ENCODE data around the gene DDX50.
"Not testable (repeated sequence)": the region's sequence is repeated elsewhere in the genome, so short reads cannot be mapped to it uniquely, and the experiment has no call there.

Gene DDX50

DNA sequence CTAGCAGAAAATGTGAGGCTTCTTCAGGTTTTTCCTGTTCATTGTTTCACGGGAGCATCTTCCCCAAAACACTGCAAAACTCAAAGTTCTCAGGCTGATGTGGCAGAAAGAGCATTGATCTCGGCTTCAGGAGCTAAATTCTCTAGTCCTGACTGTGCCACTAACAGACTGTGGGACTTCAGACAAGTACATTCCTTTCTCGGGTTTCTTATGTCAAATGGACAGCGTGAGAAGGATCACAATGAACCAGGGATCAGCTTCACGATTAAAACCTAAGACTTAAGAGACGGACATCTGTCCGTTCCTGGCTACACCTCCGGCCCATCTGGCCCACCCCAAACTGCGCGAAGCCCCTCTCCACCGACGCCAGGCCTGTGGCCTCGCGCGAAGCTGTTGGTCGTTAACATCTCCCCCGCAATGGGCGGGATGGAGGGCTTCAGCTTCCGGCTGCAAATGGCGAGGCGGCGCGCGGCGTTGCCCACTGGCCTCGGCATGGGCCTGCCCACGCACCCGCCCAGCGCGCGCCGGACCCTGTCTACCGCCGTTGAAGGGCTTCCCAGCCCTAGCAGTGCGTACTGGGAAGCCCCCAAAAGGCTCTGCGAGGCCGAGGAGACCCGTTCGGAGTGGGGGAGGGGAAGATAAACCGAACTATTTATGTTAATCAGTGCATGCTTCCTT, 549 bp upstream of the DDX50 start:
- Histone ChIP-seq H3K4me3 (peak overlapping the region; percentile 65 to 97 (median 77)), H3K27ac (peak overlapping the region; percentile 95 to 100 (median 99))

DNA sequence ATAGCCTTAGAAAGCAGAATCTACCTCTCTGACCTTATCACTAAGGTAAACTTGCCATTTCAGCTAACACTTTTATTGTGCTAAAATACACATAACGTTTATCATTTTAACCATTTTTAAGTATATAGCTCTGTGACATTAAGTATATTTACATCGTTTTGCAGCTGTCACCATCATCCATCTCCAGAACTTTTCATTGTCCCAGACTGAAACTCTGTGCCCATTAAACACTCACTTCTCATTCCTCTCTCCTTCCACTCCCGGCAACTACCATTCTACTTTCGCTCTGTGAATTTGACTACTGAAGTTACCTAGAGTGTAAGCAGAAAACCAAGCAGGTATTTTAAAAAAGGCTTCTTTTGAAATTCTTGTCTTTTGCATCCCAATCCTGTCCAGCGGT, 1.3 kb downstream of the DDX50 start:
- Histone ChIP-seq H3K4me3 (peak overlapping the region in 2 of 7 experiments; percentile 1 to 79), H3K27ac (peak overlapping the region in 4 of 21 experiments; percentile 95 to 99 (median 98))

DNA sequence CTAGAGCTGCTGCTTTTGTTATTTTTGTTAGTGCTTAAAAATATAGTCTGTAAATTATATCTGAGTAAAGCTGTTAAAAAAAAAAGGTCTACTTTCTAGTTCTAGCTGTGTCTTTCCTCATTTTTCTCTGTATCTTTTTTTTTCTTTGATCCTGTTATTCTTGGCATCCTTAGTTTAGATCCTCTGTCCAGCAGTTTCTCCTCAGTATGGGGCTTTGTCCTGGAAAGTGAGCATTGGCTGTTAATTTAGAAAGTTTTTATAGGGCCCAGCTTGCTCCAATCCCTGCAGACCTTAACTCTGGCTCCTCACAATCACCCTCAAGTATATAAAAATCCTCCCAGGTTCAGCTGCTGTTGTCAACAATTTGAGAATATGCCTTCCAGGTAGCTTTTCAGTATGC, 23.5 kb downstream of the DDX50 start:
- H3K27ac ChIP-seq, result no peak overlapping the region

DNA sequence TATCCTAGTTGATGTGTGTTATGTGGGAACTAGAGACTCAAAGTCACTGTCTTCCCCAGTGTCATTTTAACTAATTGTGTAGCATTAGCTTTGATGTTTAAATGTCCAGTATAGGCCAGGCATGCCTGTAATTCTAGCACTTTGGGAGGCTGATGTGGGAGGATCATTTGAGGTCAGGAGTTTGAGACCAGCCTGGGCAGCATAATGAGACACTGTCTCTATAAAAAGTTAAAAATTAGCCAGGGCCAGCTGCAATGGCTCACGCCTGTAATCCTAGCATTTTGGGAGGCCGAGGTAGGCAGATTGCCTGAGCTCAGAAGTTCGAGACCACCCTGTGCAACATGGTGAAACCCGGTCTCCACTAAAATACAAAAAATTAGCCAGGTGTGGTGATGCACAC, 24.4 kb downstream of the DDX50 start:
- H3K27ac ChIP-seq, result no peak overlapping the region
- no peak overlapping the region for H3K4me3 ChIP-seq

More for the DNA sequence above, 23.5 kb downstream of the DDX50 start:
- no peak overlapping the region for H3K4me3 ChIP-seq

DNA sequence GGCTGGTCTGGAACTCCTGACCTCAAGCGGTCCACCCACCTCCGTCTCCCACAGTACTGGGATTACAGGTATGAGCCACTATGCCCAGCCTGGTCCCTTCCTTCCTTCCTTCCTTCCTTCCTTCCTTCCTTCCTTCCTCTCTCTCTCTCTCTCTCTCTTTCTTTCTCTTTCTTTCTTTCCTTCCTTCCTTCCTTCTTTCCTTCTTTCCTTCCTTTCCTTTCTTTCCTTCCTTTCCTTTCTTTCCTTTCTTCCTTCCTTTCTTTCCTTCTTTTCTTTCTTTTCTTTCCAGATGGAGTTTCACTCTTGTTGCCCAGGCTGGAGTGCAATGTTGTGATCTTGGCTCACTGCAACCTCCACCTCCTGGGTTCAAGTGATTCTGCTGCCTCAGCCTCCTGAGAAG, 28.0 kb downstream of the DDX50 start:
- not testable (repeated sequence) for H3K27ac ChIP-seq, H3K4me3 ChIP-seq

DNA sequence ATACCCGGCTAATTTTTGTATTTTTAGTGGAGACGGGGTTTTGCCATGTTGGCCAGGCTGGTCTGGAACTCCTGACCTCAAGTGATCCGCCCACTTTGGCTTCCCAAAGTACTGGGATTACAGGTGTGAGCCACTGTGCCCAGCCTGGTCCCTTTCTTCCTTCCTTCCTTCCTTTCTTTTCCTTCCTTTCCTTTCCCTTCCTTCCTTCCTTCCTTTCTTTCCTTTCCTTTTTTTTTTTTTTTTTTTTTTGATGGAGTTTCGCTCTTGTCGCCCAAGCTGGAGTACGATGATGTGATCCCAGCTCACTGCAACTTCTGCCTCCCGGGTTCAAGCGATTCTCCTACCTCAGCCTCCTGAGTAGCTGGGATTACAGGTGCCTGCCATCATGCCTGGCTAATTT, 28.8 kb downstream of the DDX50 start:
- not testable (repeated sequence) for H3K27ac ChIP-seq, H3K4me3 ChIP-seq

DNA sequence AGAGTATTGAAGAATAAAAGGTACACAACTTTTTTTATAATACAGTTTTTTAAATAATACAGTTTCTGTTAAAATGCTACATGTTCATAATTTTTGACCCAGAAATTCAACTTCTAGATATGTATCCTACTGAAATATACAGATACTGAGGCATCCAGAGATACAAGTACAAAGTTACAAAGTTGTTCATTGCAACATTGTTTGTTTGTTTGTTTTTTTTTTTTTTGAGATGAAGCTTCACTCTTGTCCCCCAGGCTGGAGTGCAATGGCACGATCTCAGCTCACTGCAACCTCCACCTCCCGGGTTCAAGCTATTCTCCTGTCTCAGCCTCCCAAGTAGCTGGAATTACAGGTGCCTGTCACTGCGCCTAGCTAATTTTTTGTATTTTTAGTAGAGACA, 31.7 kb downstream of the DDX50 start:
- not testable (repeated sequence) for H3K4me3 ChIP-seq, H3K27ac ChIP-seq

- H3K4me3 ChIP-seq, result no peak overlapping the region
- no peak overlapping the region for H3K27ac ChIP-seq
These were observed 33.9 kb downstream of the DDX50 start for GRCh38 chr10:68934994-68935393.

DNA sequence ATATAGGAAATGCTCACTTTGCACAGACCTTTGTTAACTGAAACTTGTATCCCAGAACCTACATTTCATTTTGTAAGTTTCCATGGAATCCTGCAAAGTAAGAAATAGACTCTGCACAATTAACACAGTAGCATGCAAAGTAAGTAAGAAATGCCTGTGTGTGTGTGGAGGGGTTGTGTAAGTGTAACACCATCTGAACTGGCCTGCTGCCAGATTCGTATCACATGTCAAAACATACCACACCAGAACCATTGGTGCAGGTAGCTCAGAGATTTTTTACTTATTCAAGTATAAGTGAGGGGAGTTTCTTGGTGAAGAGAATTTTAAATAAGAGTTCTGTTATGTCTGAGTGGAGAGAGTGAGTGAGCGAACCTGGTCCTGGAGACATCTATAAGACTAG, 37.0 kb downstream of the DDX50 start:
- Histone ChIP-seq H3K27ac (no peak overlapping the region), H3K4me3 (no peak overlapping the region)

DNA sequence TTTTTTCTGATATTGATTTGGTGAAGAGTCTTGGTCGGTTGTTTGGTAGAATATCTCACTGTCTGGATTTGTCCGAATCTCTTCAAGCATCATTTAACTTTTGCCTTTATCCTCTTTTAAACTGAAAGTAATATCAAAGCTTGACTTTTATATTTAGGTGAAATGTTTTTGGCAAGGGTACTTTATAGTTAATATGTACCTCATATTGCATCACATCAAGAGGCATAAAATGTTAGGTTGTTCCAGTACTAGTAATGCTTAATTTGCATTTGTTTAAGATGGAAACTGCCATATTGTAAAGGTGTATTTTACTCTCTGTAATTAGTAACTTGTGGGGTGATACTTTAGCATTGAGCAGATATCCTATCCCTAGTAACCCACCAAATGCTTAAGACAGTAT, 37.8 kb downstream of the DDX50 start:
- no peak overlapping the region for H3K27ac ChIP-seq

DNA sequence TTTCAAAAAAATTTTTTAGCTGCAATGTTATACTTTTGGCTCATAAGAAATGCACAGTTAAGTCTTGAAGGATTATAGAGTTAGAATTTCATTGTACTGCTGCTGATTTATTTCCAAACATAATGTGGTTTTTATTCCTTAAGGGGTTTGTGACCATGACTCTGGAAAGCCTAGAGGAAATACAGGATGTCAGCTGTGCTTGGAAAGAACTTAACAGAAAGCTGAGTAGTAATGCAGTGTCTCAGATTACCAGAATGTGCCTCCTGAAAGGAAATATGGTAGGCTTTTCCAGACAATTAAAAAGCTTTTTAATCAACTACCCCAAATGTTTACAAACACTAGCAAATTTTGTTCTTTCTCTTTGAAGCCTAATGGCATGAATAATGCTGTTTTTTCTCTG, 39.8 kb downstream of the DDX50 start:
- H3K27ac ChIP-seq, H3K4me3 ChIP-seq: not testable (repeated sequence)

More for the DNA sequence above, 37.8 kb downstream of the DDX50 start:
- no peak overlapping the region for H3K4me3 ChIP-seq

DNA sequence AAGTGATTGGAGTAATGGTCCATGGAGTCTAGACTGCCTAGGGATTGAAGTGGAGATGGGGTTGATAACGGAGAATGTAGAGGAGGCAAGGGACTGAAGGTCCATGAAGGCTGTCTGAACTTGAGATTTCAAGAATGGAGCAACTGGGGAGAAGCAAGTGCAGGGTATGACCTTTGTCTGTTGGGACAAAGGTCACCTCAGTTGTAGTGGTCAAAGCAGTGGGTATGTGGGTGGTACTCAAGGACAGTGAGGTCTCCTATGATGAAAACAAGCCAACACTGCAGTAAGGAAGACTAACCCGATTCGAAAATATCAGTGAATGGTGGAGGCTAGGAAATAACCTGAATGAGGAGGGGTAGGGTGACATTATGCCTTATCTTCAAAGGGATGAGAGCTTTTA, 49.5 kb downstream of the DDX50 start:
- Histone ChIP-seq H3K27ac (no peak overlapping the region), H3K4me3 (no peak overlapping the region)

DNA sequence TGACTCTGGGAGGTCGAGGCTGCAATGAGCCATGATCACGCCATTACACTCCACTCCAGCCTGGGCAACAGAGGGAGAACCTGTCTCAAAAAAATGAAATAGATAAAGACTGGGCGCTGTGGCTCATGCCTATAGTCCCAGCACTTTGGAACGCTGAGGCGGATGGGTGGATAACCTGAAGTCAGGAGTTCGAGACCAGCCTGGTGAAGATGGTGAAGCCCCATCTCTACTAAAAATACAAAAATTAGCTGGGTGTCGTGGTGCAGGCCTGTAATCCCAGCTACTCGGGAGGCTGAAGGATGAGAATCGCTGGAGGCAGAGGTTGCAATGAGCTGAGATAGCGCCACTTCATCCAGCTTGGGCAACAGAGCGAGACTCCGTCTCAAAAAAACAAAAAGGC, 53.8 kb downstream of the DDX50 start:
- Histone ChIP-seq H3K4me3 (peak overlapping the region in 3 of 7 experiments; percentile 92 to 97 (median 94)), H3K27ac (peak overlapping the region in 11 of 21 experiments; percentile 73 to 100 (median 98))

DNA sequence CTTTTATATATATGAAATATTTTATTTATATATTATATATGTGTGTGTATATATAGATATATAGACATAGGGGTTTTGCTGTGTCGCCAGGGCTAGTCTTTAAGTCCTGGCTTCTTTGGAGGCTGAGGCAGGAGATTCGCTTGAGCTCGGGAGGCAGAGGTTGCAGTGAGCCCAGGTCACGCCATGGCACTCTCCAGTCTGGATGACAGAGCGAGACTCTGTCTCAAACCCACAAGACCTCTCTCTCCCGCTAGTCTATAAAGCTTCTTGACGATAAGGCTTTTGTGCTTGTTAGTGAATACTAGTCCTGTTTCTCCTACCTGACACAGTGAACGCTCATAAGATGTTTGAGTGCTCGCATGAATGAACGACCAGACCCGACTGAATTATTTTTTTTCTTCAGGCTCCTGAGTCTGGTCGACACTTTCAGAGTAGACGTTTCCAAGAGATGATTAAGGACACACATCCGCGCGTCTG, 54.3 kb downstream of the DDX50 start:
- peak overlapping the region; percentile 90 to 98 (median 94) for H3K4me3 ChIP-seq

DNA sequence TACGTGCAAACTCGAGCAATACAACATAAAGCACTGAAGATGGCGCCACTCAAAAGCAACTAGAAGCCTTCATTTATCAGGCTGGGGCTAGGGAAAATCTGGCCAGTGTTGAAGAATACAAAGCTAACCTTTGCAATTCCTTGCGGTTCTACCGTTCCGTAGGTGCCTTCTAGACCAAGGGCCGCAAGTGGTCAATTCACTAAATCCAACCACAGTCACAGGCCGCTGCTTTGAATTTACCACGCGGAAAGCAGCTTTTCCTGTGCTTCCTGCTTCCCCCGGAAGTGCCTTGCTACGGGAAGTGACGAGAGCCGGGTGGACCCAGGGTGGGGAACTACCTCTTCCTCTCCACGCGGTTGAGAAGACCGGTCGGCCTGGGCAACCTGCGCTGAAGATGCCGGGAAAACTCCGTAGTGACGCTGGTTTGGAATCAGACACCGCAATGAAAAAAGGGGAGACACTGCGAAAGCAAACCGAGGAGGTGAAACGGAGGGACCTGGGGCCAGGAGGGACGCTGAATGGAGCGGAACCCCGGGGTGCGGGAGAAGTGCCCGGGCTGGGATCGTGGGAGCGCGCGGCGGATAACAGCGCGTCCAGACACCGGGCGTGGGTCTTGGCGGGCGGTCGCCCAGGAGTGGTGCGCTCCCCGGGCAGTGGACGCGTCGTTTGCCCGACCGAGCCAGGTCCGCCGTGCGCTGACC, 54.9 kb downstream of the DDX50 start, which contains the start of gene DDX21:
Gene DDX21 (plus strand): TSS at position 339 of the 701 bp plus-strand sequence. CDS start 56 bp downstream, at position 395.
- Histone ChIP-seq H3K4me3 (peak within 1 kb of the TSS; percentile 90 to 98 (median 94)), H3K27ac (peak within 1 kb of the TSS; percentile 73 to 100 (median 91))

More for the DNA sequence above, 54.3 kb downstream of the DDX50 start:
- H3K27ac ChIP-seq, result peak overlapping the region in 20 of 21 experiments; percentile 73 to 100 (median 92)

- Histone ChIP-seq H3K27ac (peak overlapping the region in 17 of 21 experiments; percentile 83 to 100 (median 95)), H3K4me3 (peak overlapping the region; percentile 90 to 98 (median 94))
These were observed 56.1 kb downstream of the DDX50 start for GRCh38 chr10:68957284-68957615.

DNA sequence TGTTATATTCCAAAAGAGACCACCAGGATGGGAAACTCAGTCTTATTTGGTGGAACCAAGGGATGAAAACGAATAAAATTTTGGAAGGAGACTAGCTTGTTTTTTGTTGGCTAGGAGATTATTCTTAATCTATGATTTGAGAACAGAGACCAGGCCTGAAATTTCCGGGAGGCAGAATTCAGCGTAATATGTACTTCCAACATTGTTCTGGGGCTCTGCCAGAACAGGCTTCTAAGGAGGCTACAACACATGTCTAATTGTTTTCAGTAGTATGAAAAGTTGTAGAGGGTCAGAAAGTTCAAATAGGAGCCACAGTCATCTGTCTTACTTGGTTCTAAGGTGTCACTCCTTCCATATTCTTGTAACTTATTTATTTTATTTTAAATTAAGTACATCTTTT, 56.5 kb downstream of the DDX50 start:
- Histone ChIP-seq H3K27ac (peak overlapping the region in 9 of 21 experiments; percentile 84 to 100 (median 99)), H3K4me3 (peak overlapping the region; percentile 90 to 98 (median 94))

- Histone ChIP-seq H3K4me3 (no peak overlapping the region), H3K27ac (no peak overlapping the region)
These were observed 58.8 kb downstream of the DDX50 start for GRCh38 chr10:68959695-68960527.

- no peak overlapping the region for H3K27ac ChIP-seq
- H3K4me3 ChIP-seq, result no peak overlapping the region
These were observed 62.0 kb downstream of the DDX50 start for GRCh38 chr10:68963151-68963550.

DNA sequence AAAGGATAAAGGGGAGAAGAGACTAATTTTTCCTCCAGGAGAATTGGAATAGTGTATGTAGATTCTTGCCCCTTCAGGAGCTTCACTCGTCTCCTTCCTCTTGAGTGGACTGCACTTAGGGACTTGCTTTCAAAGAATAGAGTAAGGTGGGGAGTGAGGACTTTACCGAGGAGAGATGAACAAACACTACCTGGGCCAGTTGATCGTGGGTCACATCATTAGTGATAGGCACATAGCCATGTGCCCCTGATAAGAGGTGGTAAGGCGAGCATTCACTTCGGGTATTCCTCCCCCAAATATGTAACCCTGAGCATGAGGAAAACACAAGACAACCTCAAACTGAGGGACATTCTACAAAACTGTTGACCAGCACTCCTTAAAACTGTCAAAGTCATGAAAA, 72.9 kb downstream of the DDX50 start:
- no peak overlapping the region for H3K4me3 ChIP-seq

More for the DNA sequence above, 72.9 kb downstream of the DDX50 start:
- no peak overlapping the region for H3K27ac ChIP-seq

Data from skin epidermis (tissue), 12 donors.